Ishikawa (cell line): ENCODE data around the gene GRK3.

ENCODE experiments used
- CEBPB ChIP-seq: IDR thresholded peaks from 2 replicates; pipeline ENCODE4 v1.6.1; 2012
- EGR1 ChIP-seq: IDR thresholded peaks from 2 replicates; pipeline ENCODE4 v1.6.1; 2012
- EP300 ChIP-seq: IDR thresholded peaks from 2 replicates; pipeline ENCODE4 v1.6.1; 2012; ENCODE audit warnings: borderline replicate concordance
- FOXM1 ChIP-seq: IDR thresholded peaks from 2 replicates; pipeline ENCODE4 v1.6.1; 2012; ENCODE audit warnings: low read depth, borderline replicate concordance
- NFIC ChIP-seq: IDR thresholded peaks from 2 replicates; pipeline ENCODE4 v1.6.1; 2012
- REST ChIP-seq: IDR thresholded peaks from 2 replicates; pipeline ENCODE4 v1.6.1; 2012; ENCODE audit warnings: low read depth, mild to moderate bottlenecking
- TAF1 ChIP-seq: IDR thresholded peaks from 2 replicates; pipeline ENCODE4 v1.6.1; 2012; ENCODE audit warnings: low read depth, mild to moderate bottlenecking
- USF1 ChIP-seq: IDR thresholded peaks from 2 replicates; pipeline ENCODE4 v1.6.1; 2012
- YY1 ChIP-seq: IDR thresholded peaks from 2 replicates; pipeline ENCODE4 v1.6.1; 2012; ENCODE audit warnings: low read depth
- TF ChIP-seq, protein P1 (sequence below): IDR thresholded peaks from 2 replicates; pipeline ENCODE4 v1.6.1; 2012

DNA sequence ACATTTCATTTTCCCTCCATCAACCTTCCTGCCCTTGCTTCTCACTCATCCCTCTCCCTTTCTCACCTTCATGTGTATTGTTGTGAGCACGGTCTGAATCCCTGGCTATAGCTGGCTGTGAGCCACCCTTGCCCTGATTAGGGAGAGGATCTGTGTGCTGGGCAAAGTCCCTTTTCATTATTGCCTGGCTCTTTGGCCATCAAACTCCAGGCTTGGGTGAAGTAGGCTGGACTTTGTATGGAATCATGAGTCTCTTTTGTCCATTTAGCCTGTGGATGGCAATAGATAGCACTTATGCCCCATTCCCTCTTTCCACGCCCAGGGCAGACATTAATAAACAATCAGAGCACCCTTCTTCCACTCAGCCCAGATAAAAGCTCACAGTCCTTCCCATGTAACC, 184.2 kb downstream of the GRK3 start:
- TF ChIP-seq FOXM1 (no peak), CEBPB (no peak), EP300 (no peak), TAF1 (no peak), USF1 (no peak), NFIC (no peak), EGR1 (no peak), YY1 (no peak), REST (no peak)
- TF ChIP-seq, protein P1, sequence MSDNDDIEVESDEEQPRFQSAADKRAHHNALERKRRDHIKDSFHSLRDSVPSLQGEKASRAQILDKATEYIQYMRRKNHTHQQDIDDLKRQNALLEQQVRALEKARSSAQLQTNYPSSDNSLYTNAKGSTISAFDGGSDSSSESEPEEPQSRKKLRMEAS = no peak
